ENCODE measurements around the gene SGF29. TPM values are rescaled to one million over a fixed set of nuclear protein-coding genes. Genes with fewer than 3 reads are reported as not detected.
"Not testable (repeated sequence)": the region's sequence is repeated elsewhere in the genome, so short reads cannot be mapped to it uniquely, and the experiment has no call there.

The SGF29 gene
- total and polyA plus RNA-seq, 4 donors = 17.8 to 46.6 (median 24.4) TPM

- TF ChIP-seq CTCF (IDR thresholded peaks at IDR 0.05; ENCODE audit: control extremely low read depth, extremely low read depth) = no peak
- WGBS, 2 donors = 89 to 92% methylated on average over 6 of the region's 6 CpGs
- Histone ChIP-seq H3K4me1 (ENCODE audit: control insufficient read depth in 5 of 5, insufficient read depth in 5 of 5, low read length in 5 of 5) (peaks cover 0 to 12% (median 8%) of the 10 kb centered on the region in 5 donors), H3K27ac (ENCODE audit: low read depth in 1 of 2, low read length in 1 of 2) (no peak overlapping the region), H3K9me3 (ENCODE audit: control insufficient read depth in 4 of 4, insufficient read depth in 3 of 4, low read length in 3 of 4) (peaks cover 0 to 5% (median 2%) of the 10 kb centered on the region in 4 donors), H3K36me3 (ENCODE audit: control insufficient read depth in 4 of 4, insufficient read depth in 4 of 4, low read length in 4 of 4) (peaks cover 4 to 25% (median 7%) of the 10 kb centered on the region in 4 donors), H3K4me3 (no peak overlapping the region), H3K27me3 (ENCODE audit: control insufficient read depth in 3 of 3, insufficient read depth in 3 of 3, low read length in 2 of 3) (no peaks in the 10 kb centered on the region), H3K9ac (ENCODE audit: insufficient read depth in 1 of 2, low read length in 2 of 2) (no peak overlapping the region)
- DNase-seq (no peak), ATAC-seq (ENCODE audit: insufficient read depth, low FRiP score) (no peak)
Observed at GRCh38 chr16:28563218-28563617, 9.5 kb downstream of the SGF29 start.

- H3K27ac ChIP-seq (ENCODE audit: low read depth in 1 of 2, low read length in 1 of 2); DNase-seq; H3K9me3 ChIP-seq (ENCODE audit: control insufficient read depth in 4 of 4, insufficient read depth in 3 of 4, low read length in 3 of 4); H3K27me3 ChIP-seq (ENCODE audit: control insufficient read depth in 3 of 3, insufficient read depth in 3 of 3, low read length in 2 of 3); H3K9ac ChIP-seq (ENCODE audit: insufficient read depth in 1 of 2, low read length in 2 of 2); H3K4me3 ChIP-seq; ATAC-seq (ENCODE audit: insufficient read depth, low FRiP score); H3K36me3 ChIP-seq (ENCODE audit: control insufficient read depth in 4 of 4, insufficient read depth in 4 of 4, low read length in 4 of 4): not testable (repeated sequence)
- peaks cover 0 to 10% (median 9%) of the 10 kb centered on the region in 5 donors for H3K4me1 ChIP-seq (ENCODE audit: control insufficient read depth in 5 of 5, insufficient read depth in 5 of 5, low read length in 5 of 5)
- 98 to 100% methylated on average over 4 of the region's 4 CpGs for WGBS, 2 donors
Observed at GRCh38 chr16:28566233-28566925, 12.7 kb downstream of the SGF29 start.

- Histone ChIP-seq H3K9ac (ENCODE audit: insufficient read depth in 1 of 2, low read length in 2 of 2) (no peak overlapping the region), H3K27me3 (ENCODE audit: control insufficient read depth in 3 of 3, insufficient read depth in 3 of 3, low read length in 2 of 3) (no peaks in the 10 kb centered on the region), H3K4me3 (no peak overlapping the region), H3K36me3 (ENCODE audit: control insufficient read depth in 4 of 4, insufficient read depth in 4 of 4, low read length in 4 of 4) (peaks cover 0 to 10% (median 3%) of the 10 kb centered on the region in 4 donors), H3K9me3 (ENCODE audit: control insufficient read depth in 4 of 4, insufficient read depth in 3 of 4, low read length in 3 of 4) (peaks cover 0 to 5% (median 2%) of the 10 kb centered on the region in 4 donors), H3K27ac (ENCODE audit: low read depth in 1 of 2, low read length in 1 of 2) (no peak overlapping the region), H3K4me1 (ENCODE audit: control insufficient read depth in 5 of 5, insufficient read depth in 5 of 5, low read length in 5 of 5) (peaks cover 0 to 7% (median under 1%) of the 10 kb centered on the region in 5 donors)
- WGBS, 2 donors = 93 to 98% methylated on average over 2 of the region's 2 CpGs
- DNase-seq (no peak), ATAC-seq (ENCODE audit: insufficient read depth, low FRiP score) (no peak)
- TF ChIP-seq CTCF (IDR thresholded peaks at IDR 0.05; ENCODE audit: control extremely low read depth, extremely low read depth) = no peak
Observed at GRCh38 chr16:28567292-28567691, 13.6 kb downstream of the SGF29 start.

GRCh38 chr16:28569021-28569420 is 15.3 kb downstream of the SGF29 start:
- TF ChIP-seq CTCF (IDR thresholded peaks at IDR 0.05; ENCODE audit: control extremely low read depth, extremely low read depth) = no peak
- Histone ChIP-seq H3K36me3 (ENCODE audit: control insufficient read depth in 4 of 4, insufficient read depth in 4 of 4, low read length in 4 of 4) (peaks cover 0 to 10% (median 3%) of the 10 kb centered on the region in 4 donors), H3K27ac (ENCODE audit: low read depth in 1 of 2, low read length in 1 of 2) (no peak overlapping the region), H3K4me1 (ENCODE audit: control insufficient read depth in 5 of 5, insufficient read depth in 5 of 5, low read length in 5 of 5) (peaks cover 5 to 17% (median 11%) of the 10 kb centered on the region in 5 donors), H3K27me3 (ENCODE audit: control insufficient read depth in 3 of 3, insufficient read depth in 3 of 3, low read length in 2 of 3) (no peaks in the 10 kb centered on the region), H3K4me3 (no peak overlapping the region), H3K9me3 (ENCODE audit: control insufficient read depth in 4 of 4, insufficient read depth in 3 of 4, low read length in 3 of 4) (peaks cover 0 to 5% (median 2%) of the 10 kb centered on the region in 4 donors), H3K9ac (ENCODE audit: insufficient read depth in 1 of 2, low read length in 2 of 2) (no peak overlapping the region)
- DNase-seq = peak in 1 of 3 donors; percentile 10
- WGBS, 2 donors = 84 to 92% methylated on average over 5 of the region's 5 CpGs
- no peak for ATAC-seq (ENCODE audit: insufficient read depth, low FRiP score)
